NCI-H2227 (cell line): ENCODE data around the gene SLAMF6.
"Not testable (repeated sequence)": the region's sequence is repeated elsewhere in the genome, so short reads cannot be mapped to it uniquely, and the experiment has no call there.

Source experiments
- DNase-seq: peaks from one replicate; lab custom pipeline; 2025; ENCODE audit not compliant: unreplicated experiment; lab: John Stamatoyannopoulos, UW

The SLAMF6 gene

DNA sequence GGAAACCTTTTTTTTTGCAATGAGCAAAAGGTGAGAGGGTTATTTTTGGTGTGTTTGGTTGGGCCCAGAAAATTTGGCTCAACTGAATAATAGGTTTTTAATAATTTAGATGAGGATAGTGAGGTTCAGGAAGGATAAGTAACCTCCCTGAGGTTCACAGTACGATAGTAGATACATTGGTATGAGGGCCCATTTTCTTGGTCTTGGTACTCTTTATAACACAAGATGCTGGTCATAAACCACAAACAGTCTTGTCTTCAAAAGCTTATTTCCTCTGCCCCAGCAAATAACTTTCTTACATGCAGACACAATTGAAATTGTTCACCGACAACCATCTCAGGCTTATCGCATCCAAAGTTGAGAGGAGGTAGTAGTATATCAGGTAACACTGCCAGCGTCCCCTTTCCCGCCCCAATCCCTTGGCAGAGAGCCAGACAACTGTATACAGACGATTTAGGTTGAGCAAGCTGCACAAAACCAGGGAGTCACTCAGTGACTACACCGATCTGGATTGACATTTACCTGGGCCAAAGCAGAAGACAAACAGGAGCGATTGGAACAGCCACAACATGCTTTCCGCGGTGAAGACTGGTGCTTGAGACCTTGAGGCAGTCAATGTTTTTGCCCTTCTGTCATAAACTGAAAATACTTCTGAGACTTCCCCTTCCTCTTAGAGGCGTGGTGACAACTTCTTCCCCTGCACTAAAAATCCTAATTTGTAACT is at the start of gene SLAMF6:
Gene SLAMF6 (minus strand): TSS at position 634 of the 724 bp plus-strand sequence. CDS start 63 bp downstream, at position 571.
- no peak for DNase-seq

DNA sequence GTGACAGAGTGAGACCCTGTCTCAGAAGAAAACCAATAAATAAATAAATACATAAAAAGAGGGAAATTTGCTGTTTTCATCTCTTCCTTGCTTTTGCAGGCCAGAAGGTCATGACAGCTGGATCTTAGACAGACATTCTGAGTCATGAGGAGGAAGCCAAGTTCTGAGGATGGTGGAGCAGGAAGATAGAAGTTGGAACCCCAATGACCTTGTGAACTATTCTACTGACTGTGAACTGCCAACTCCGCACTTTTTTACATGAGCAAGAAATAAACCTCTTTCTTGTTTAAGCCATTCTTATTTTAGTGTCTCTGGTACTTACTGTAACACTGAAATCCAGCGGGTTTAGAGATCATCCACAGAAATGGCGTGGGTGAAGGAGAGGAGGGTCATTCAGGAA is 47.8 kb upstream of the SLAMF6 start:
- DNase-seq, result no peak

DNA sequence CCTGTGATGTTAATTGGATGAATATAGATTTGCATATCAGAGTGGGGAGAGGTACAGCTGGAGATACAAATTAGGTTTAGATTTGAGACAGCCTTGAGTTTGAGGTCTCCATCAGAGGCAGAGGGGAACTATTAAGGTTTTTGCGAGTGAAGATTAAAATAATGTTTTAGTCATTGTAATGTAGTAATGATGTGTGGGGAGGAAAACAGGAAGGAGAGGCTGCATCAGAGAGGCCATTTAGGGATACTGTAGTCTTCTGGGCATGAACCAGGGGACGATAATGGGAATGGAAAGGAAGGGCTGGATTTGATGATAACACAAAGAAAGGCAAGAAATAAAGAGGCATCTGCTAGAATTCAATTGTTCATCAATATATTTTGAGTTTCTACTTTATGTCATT is 46.8 kb upstream of the SLAMF6 start:
- no peak for DNase-seq

DNA sequence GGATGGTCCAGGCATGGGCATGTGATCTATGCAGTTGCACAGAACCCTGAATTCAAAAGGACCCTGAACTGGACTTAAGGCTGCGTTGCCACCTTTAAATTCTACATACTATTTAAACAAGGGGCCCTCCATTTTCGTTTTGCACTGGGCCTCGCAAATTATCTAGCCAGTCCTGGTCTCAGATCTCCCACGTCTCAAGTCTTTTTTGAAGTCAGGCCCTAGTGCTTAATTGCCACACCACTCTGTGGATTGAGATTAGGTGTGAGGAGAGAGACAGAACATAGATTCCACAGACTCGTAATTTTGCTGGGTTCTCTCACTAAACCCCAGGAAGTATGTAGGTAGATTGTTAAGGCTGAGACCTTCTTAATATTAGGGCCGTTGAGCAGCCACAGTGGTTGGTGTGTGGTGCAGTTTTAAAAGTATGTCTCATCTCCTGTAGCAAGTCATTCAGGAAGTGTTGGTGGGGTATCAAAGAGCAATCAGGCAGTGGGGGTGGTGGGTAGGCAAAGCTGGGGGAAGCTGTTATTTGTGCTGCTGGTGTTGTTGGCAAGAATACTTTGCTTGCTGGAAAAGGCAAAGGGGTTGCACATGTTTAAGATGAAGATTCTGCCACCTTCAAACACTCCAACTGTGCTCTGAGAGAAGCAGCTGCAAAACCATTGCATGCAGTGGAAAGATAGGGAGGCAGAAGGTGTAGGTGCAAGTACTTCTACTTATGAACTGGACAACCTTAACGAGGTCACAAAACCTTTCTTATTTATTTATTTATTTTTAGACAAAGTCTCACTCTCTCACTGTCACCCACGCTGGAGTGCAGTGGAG is 45.0 kb upstream of the SLAMF6 start:
- DNase-seq, result no peak

DNA sequence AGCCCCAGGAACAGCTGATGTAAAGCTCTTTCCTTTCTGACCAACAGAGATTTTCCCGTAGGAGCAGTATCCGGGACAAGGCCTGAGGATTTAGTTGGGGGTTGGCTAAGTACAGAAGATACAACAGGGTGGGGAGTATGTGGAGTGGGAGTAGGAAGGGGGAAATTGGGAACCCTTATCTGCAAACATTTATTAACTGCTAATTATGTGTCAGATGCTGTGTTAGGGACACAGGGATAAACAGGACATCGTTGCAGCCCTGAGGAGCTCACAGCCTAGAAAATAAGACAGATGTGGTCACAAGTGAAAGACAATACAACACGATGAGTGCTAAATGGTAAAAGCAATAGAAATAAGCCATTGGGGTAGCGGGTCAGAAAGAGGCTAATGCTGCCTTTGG is 44.3 kb upstream of the SLAMF6 start:
- no peak for DNase-seq

DNA sequence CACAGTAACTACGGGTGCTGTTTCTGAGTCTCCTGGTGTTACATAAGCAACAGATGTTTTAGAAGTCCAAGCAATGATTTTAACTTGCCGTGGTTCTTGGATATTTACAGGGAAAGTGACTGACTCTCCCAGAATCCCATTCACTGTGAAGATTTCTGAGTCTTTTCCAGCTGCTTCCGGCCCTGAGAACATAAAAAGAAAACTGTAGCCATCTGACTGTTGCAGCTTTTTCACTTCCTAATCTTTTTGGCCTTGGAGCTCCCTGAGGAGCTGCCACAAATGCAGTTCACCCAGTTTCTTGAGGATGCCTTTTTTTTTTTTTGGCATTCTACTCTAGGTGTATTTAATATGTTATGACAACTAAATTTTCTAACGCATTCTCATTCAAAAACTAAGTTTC is 42.5 kb upstream of the SLAMF6 start:
- no peak for DNase-seq

DNA sequence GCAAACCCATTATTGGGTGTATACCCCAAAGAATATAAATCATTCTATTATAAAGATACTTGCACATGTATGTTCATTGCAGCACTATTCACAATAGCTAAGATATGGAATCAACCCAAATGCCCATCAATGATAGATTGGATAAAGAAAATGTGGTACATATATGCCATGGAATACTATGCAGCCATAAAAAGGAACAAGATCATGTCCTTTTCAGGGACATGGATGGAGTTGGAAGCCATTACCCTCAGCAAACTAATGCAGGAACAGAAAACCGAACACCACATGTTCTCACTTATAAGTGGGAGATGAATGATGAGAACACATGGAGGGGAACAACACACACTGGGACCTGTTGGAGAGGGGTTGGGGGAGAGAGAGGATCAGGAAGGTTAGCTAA is 40.2 kb upstream of the SLAMF6 start:
- DNase-seq, result not testable (repeated sequence)

DNA sequence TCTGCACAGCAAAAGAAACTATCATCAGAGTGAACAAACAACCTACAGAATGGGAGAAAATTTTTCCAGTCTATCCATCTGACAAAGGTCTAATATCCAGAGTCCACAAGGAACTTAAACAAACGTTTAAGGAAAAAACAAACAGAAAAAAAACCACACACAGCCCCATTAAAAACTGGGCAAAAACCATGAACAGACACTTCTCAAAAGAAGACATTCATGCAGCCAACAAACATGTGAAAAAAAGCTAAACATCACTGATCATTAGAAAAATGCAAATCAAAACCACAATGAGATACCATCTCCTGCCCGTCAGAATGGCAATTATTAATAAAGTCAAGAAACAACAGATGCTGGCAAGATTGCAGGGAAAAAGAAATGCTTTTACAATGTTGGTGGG is 39.7 kb upstream of the SLAMF6 start:
- DNase-seq, result not testable (repeated sequence)

DNA sequence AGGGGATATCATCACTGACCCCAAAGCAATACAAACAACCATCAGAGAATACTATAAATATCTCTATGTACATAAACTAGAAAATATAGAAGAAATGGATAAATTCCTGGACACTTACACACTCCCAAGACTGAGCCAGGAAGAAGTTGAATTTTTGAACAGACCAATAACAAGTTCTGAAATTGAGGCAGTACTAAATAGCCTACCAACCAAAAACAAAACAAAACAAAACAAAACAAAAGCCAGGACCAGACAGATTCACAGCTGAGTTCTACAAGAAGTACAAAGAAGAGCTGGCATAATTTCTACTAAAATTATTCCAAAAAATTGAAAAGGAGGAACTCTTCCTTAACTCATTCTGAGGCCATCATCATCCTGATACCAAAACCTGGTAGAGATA is 37.8 kb upstream of the SLAMF6 start:
- DNase-seq, result no peak

DNA sequence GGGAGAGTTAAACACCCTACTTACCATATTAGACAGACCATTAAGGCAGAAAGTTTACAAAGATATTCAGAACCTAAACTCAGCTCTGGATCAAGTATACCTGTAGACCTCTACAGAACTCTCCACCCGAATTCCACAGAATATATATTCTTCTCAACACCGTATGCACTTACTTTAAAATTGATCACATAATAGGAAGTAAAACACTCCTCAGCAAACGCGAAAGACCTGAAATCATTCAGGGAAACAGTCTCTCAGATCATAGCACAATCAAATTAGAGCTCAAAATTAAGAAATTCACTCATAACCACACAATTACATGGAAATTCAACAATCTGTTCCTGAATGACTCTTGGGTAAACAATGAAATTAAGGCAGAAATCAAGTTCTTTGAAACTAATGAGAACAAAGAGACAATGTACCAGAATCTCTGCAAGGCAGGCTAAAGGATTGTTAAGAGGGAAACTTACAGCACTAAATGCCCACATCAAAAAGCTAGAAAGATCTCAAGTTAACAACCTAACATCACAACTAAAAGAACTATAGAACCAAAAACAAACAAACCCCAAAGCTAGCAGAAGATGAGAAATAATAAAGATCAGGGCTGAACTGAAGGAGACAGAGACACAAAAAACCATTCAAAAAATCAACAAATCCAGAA is 37.1 kb upstream of the SLAMF6 start:
- DNase-seq, result no peak

DNA sequence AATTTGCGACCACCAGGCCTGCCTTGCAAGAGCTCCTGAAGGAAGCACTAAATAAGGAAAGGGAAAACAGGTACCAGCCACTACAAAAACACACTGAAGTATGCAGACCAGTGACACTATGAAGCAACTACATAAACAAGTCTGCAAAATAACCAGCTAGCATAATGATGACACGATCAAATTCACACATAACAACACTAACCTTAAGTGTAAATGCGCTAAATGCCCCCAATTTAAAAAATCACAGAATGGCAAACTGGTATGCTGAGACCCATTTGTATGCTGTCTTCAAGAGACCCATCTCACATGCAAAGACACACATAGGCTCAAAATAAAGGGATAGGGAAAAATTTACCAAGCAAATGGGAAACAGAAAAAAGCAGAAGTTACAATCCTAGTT is 36.4 kb upstream of the SLAMF6 start:
- DNase-seq, result not testable (repeated sequence)

DNA sequence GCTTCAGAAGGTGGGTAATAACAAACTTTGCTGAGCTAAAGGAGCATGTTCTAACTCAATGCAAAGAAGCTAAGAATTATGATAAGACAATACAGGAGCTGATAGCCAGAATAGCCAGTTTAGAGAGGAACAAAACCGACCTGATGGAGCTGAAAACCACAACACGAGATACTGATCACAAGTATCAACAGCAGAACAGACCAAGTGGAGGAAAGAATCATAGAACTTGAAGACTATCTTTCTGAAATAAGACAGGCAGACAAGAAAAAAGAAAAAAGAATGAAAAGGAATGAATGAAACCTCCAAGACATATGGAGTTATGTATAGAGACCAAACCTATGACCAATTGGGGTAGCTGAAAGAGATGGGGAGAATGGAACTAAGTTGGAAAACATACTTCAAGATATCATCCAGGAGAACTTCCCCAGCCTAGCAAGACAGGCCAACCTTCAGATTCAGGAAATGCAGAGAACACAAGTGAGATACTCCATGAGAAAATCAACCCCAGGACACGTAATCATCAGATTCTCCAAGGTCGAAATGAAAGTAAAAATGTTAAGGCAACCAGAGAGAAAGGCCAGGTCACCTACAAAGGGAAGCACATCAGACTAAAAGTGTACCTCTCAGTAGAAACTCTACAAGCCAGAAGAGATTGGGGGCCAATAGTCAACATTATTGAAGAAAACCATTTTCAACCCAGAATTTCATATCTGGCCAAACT is 35.8 kb upstream of the SLAMF6 start:
- no peak for DNase-seq

DNA sequence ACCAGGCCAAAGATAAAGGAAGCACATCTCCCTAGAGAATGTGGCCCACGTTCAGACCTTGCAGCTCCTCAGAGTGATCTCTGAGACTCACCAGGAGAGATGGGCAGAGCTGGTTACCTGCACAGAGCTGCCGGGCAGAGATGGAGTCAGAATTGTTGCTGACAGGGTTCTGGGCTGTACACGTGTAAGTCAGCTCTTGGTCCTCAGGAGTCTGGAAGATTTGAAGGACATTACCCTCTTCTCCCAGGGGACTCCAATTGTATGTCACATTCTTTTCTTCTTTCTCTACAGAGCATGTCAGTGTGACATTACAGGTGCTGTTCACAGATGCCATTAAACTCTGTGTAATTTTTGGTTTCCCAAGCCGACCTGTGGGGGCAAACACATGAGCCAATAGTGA is 30.7 kb upstream of the SLAMF6 start:
- DNase-seq, result no peak

DNA sequence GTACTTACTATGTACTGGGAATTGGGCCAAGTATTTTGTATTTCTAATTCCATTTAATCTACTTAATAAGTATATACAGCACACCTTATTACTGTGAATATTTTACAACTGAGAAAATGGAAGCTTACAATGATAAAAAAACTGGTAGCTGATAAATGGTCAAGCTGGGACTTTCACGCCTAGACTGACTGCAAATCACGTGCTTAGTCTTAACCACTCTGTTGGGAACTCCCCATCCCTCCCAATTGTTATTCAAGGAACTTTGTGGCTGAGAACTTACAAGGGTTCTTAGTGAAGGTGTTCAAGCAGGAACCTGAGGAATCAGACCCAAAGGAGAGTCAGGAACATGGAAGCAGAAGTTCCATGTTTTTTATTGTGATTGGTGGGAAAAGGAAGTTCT is 29.4 kb upstream of the SLAMF6 start:
- DNase-seq, result no peak

DNA sequence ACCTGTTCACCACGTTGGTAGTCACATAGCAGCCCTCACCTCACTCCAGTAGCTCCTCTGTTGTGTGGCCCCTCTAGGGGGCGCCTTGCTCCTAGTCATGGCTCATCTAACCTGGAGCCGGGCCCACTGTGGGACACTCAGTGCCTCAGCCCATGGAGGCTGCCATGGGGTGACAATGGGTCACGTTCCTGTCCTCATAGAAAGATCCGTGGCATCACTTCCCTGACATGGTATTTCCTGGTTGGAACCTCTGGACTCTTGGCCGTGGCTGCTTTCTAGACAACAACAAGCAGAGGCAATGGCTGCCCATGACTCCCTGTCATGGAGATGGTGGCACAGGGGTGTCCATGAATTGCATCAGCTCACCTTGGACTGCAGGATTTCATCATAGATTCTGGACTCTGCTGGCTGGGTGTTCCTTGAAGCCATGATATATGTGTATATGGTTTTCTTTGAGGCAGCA is 27.5 kb upstream of the SLAMF6 start:
- DNase-seq, result no peak

DNA sequence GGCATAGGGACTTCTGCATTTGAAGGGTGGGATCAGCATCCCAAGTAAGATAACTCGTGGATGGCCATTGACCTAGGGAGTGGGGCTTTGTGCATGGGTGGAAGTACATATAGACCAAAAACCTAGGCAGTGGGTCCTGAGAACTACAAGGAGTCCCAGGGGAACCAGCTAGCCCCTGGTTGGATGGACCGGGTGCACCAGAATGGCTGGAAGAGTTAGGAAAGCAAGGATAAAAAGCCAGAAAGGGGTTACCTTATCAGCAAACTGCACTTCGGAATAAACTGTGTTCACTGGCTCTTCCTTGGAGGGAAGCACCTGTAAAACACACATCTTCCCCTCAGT is 26.6 kb upstream of the SLAMF6 start:
- no peak for DNase-seq

DNA sequence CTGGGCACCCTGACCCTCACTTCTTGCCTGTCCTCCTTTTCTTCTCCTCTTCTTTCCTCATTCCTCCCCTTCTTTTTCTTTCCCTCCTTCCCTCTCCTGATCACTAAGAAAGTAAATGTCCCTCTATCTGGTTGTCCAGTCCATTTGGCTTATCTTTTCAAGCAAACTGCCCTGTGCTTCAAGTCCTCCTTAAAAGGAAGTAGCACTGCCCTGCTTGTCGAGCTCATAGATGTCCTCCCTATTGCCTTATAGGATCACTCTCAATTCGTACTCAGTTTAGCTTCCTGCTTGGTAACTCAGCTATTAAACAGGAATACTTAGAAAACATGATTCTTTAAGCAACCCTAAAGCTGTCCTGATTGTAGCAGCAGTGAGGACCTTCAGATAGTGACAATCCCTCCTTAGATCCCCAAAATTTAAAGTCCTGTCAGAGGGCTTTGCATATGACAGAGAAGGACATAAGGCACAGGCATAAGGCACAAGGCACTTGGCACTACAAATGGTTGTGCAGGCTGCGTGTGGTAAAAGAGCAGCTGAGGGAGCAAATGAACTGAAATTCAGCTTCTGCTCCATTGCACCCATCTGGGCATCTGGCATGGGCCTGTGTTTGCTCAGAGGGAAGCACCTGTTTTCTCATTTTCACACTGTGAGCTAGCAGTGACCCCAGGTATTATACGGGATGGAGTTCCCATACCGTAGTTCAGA is 26.1 kb upstream of the SLAMF6 start:
- DNase-seq, result no peak

DNA sequence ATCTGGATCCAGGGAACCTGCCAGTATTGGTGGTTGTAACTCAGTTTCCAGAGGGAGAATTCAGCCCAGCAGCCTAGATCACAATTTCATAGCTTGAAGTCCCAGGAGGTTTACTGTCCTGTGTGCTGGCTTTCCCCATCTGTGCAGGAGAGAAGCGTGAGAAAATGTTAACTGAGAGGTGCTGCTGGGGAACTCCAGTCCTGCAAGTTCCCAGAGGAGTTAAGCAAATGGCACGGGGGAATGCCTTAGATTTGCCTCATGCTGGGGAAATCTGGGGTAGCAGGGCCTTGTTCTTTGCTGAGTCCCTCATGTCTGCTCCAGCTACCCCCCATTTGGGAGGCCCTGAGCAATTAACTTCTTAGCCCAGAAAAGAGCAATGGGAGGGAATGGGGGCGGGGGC is 25.1 kb upstream of the SLAMF6 start:
- DNase-seq, result no peak

DNA sequence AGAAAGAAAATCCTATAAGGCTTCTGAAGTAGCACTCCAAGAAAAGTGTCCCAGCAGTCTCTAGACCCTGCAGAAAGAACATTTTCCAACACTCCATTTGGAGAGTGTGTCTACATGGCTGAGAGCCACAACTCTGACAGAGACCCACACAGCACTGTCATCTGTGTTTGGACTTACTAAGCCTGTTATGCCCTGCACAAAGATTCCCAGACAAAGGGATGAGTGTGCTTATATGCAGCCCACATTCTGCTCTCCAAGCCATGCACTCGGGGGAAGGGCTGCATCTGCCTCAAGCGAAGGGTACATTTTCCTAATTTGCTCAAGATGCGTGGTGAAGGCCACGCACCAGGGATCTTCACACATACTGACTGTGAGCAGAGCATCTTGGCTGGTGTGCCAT is 24.4 kb upstream of the SLAMF6 start:
- DNase-seq, result no peak

DNA sequence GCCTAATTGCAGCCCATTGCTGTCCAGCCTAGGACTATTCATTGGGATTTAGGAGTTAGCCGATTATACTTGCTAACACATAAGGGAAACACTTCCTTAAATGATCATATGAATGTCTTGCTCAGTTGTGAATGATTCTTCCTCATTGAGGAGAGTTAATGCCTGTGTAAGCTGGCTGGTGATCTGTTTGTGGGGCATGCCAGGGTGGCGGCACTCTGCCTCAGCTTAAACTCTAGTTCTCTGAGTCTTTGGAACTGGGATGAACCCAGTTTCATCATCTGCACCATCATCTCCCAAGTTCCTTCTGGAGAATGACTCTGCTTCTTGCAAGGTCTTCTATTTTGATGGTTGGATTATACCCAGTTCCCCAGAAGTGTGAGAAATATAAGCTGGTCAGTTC is 23.9 kb upstream of the SLAMF6 start:
- DNase-seq, result no peak

DNA sequence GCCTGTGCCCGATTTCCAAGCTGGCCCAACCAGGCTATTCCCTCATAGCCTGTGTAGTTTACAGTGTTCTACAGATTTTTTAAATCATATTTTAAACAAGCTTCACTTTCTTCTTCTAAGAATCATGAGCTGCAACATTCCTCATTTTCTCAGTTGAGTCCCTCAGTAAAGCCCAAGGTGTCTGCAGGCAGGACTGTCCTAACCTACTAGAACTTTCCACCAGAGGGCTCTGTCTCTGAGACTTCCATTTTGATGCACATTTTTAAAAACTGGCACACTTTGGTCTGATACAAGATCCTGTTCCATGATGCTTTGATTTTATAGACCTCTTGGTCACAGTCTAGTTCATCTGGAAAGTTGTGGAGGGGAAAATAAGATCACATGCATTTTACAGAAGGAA is 21.6 kb upstream of the SLAMF6 start:
- DNase-seq, result no peak
